ENCODE data around the gene PRR5L.
A peak's percentile ranks its signal among the peaks of the same experiment; 100 is the strongest.
"Not testable (repeated sequence)": the region's sequence is repeated elsewhere in the genome, so short reads cannot be mapped to it uniquely, and the experiment has no call there.

PRR5L gene

GRCh38 chr11:36281850-36282249 lies 14.2 kb upstream of the PRR5L start:
- DNase-seq = no peak

- no peak for DNase-seq
Observed at GRCh38 chr11:36282926-36283325, 13.2 kb upstream of the PRR5L start.

GRCh38 chr11:36288442-36289225 lies 7.5 kb upstream of the PRR5L start:
- no peak for DNase-seq

GRCh38 chr11:36289226-36289852 lies 6.7 kb upstream of the PRR5L start, which contains the start of gene COMMD9:
Gene COMMD9 (minus strand): TSS chr11:36289424. CDS start chr11:36289412, 12 bp downstream.
- DNase-seq = peak; percentile 68

- DNase-seq = peak; percentile 22
Observed at GRCh38 chr11:36292311-36292722, 3.8 kb upstream of the PRR5L start.

- DNase-seq = no peak
Observed at GRCh38 chr11:36296884-36297543, 926 bp downstream of the PRR5L start.

- DNase-seq = peak; percentile 60
Observed at GRCh38 chr11:36300650-36301049, 4.6 kb downstream of the PRR5L start.

GRCh38 chr11:36304351-36304750 lies 8.3 kb downstream of the PRR5L start:
- DNase-seq = no peak

- DNase-seq = no peak
Observed at GRCh38 chr11:36305047-36305446, 9.0 kb downstream of the PRR5L start.

- DNase-seq = no peak
Observed at GRCh38 chr11:36306888-36307287, 10.8 kb downstream of the PRR5L start.

- no peak for DNase-seq
Observed at GRCh38 chr11:36308577-36308976, 12.5 kb downstream of the PRR5L start.

GRCh38 chr11:36309779-36310178 lies 13.7 kb downstream of the PRR5L start:
- no peak for DNase-seq

- peak; percentile 32 for DNase-seq
Observed at GRCh38 chr11:36311926-36312595, 16.0 kb downstream of the PRR5L start.

- no peak for DNase-seq
Observed at GRCh38 chr11:36312611-36313472, 16.8 kb downstream of the PRR5L start.

- no peak for DNase-seq
Observed at GRCh38 chr11:36313750-36314433, 17.8 kb downstream of the PRR5L start.

GRCh38 chr11:36314434-36314767 lies 18.3 kb downstream of the PRR5L start:
- DNase-seq = no peak

- peak; percentile 5 for DNase-seq
Observed at GRCh38 chr11:36316049-36316448, 20.0 kb downstream of the PRR5L start.

GRCh38 chr11:36317992-36318391 lies 21.9 kb downstream of the PRR5L start:
- no peak for DNase-seq

- DNase-seq = not testable (repeated sequence)
Observed at GRCh38 chr11:36324956-36325355, 28.9 kb downstream of the PRR5L start.

- DNase-seq = not testable (repeated sequence)
Observed at GRCh38 chr11:36325403-36325802, 29.3 kb downstream of the PRR5L start.

GRCh38 chr11:36326524-36327419 lies 30.7 kb downstream of the PRR5L start:
- DNase-seq = no peak

All from NCI-H1694 treated with DMSO at 0.1 percent for 48 hours (cell line).